GM12864 (cell line): Measurements from ENCODE around the gene LANCL2.

Experiments used
- DNase-seq: peaks from one replicate; pipeline ENCODE4 v3.0.0-alpha.2; 2011; ENCODE audit warnings: low read depth
- H3K4me3 ChIP-seq: 2 replicates; pipeline ENCODE4 v1.5.1; 2011; ENCODE audit warnings: mild to moderate bottlenecking, low read depth, low read length, control low read depth
- TF ChIP-seq, protein P1 (sequence below): IDR thresholded peaks from 2 replicates; pipeline ENCODE4 v1.5.1; 2011; ENCODE audit warnings: low read depth, mild to moderate bottlenecking, moderate library complexity, low read length, control low read depth, inconsistent platforms; ENCODE audit errors: missing control alignments

LANCL2 gene

DNA sequence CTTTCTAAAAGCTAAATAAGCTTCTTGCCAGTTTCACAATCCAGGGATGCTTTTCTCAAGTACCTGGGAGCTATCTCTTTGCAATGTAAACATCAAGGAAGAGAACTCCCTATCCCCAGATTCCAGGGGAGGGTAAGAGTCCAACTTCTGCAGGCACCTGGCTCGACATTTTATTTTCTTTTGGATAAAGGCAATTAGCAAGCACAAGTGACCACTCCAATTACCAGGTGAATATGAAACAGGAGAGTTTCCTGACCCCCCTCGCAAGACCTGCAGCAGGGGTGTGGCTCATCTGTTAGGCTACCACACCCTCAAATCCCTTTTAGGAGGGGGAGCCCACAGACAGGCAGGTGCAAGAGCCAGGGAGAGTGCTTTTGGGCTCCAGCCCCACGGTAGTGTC, 28.6 kb upstream of the LANCL2 start:
- TF ChIP-seq, protein P1, sequence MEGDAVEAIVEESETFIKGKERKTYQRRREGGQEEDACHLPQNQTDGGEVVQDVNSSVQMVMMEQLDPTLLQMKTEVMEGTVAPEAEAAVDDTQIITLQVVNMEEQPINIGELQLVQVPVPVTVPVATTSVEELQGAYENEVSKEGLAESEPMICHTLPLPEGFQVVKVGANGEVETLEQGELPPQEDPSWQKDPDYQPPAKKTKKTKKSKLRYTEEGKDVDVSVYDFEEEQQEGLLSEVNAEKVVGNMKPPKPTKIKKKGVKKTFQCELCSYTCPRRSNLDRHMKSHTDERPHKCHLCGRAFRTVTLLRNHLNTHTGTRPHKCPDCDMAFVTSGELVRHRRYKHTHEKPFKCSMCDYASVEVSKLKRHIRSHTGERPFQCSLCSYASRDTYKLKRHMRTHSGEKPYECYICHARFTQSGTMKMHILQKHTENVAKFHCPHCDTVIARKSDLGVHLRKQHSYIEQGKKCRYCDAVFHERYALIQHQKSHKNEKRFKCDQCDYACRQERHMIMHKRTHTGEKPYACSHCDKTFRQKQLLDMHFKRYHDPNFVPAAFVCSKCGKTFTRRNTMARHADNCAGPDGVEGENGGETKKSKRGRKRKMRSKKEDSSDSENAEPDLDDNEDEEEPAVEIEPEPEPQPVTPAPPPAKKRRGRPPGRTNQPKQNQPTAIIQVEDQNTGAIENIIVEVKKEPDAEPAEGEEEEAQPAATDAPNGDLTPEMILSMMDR, result no peak
- DNase-seq, result no peak
- no peak overlapping the region for H3K4me3 ChIP-seq

DNA sequence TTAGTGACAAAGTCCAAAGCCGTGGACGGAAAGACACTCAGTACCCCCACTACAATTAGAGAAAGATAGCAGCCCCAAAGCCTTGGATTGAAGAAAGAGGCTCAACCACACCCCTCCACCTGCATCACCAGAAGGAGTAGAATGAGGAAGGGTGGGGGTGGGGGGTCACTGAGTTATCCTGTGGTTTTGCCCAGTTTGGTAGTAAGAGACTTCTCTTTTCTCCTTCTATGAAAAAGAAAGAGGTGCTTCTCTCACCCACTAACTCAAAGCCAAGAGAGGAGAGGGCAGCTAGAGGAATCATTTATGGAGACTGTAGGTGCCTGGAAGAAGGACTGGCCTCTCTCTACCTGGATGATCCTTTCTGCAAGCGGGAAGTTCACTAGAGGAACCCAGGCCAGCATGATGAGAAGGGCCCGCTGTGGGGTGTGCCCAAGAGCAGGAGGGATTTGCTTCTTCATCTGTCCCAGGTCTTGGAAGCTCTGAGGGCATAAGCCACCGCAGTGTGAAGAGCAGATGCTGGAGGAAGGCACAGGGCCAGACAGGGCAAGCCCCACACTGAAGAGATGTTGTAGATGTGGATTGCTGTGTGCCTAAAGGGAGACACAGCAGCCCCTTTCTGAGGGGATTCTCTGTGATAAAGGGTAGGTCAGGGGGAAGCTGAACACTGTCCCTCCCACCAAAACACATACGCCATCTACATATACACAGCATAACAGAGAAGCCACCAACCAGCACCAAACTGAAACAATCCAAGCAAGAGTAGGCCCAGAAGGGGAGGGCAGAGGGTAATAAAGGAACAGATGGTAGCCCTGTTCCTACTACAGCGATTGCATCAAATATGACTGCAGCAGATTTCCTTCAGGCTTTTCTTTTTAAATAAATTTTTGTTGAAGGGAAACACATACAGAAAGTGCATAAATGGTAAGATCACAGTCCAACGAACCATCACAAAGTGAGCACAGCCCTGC, 25.8 kb upstream of the LANCL2 start:
- no peak overlapping the region for H3K4me3 ChIP-seq
- TF ChIP-seq, protein P1, result no peak
- no peak for DNase-seq

DNA sequence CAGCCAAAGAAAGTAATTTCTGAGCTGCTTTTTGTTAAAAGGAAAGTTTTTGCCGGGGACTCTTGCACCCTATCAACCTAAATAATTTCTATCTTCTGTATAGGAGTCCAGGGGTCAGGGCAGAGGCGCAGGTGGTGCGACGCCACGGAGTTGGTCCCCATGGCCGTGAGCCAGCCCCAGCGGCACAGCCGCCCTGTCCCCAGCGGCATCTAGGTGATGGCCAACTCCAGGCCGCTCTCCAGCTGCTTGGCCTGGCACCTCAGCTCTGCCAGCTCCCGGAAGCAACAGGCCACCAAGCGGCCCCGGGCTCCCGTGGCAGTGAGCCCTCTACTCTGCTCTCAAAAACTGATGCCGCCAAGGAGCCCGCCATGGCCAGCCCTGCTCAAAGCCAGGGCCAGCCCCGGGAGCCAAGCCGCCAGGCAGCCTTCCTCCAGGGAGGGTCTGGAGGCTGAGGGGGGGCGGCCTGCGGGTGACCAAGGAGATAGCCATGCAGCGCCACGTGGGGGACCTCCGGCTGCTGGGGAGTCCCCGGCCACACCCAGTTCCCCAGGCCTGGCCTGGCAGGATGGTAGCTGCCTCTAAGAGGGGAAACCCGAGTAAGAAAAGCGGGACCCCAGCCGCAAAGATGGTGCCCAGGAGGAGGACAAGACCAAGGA, 22.8 kb upstream of the LANCL2 start:
- TF ChIP-seq, protein P1, result no peak
- H3K4me3 ChIP-seq, result no peak overlapping the region
- no peak for DNase-seq

DNA sequence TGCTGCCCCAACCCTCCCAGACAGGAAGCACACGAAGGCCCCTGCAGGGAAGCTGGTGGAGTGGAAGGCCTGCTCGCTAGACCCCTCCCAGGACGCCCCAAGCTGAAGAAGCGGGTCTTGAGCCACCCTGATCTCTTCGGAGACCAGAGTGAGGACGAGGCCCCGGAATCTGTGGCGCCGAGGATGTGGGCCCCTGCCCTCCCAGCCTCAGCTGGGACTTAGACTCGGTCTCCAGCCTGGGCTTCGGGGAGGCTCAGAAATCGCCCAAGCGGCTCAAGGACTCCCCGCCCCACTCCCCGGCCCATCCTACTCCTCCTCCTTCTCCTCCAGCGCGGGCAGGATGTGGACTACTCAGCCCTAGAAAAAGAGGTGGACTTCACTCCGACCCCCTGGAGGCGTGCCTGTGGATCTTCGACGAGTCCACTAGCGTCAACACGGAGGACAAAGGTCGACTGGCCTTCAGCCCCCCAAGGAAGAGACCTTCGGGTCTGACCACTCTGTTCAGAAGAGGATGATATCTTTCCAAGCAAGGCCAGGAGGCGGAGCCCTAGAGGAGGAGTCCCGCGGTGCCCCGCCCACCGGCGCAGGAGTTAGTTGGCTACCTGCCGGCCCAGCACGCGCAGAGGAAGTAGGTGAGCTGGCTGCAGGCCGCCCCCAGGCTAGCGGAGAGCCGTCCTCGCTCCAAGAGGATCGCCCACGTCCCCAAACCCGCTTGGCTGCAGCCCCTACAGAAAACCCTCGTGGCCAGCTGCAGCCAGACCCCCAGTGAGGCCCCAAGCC, 21.9 kb upstream of the LANCL2 start:
- H3K4me3 ChIP-seq, result no peak overlapping the region
- DNase-seq, result no peak
- TF ChIP-seq, protein P1, result no peak

DNA sequence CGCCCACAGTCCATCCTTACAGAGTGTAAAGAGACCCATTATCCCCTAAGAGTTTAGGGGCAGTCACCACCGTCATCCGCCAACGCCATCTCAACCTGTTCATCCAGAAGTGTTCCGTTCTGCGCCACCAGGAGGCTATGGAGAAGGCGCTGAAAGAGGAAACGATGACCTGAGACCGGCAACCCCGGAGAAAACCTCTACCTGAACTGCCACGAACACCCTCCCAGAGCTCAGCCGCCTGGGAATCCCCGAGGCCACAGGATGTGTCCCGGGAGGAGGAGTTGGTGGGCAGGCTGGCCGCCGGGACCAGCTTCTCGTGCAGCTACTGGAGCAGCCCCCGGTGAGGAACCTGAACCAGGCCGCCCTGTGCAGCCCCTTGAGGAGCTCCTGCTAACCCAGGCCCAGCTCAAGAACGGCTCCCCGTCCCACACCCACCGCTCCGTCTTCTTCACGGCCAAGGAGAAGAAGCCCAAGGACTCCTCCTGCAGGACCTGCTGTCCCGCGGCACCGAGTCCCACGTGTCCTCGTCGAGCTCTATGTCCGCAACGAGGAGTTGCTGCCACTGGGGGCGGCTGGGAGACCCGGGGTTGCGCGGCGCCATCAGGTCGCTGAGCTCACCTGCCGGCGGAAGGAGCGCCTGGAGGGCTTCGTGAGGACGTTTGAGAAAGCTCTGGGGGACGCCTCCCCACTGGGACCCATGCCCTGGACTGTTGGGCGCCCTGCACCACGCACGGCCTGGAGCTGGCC, 21.1 kb upstream of the LANCL2 start:
- no peak for DNase-seq
- TF ChIP-seq, protein P1, result no peak
- H3K4me3 ChIP-seq, result no peak overlapping the region

DNA sequence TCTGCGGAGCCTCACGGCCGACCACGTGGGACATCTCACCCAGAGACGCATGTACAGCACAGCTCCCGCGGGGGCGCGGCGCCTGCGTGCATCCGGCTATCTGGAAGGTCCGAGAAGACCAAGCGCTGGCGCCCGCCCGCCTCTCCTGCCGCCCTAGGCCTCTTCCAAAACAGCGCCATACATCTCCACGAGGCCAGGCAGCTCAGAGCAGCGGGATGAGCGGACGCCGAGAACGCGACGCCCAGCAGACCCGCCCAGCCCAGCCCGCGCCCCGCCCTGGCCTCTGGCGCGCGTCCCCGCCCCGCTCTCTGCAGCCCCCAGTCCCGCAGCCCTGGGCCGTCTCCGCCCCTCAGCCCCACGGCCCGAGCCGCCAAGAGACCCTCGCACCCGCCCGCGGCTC, 20.3 kb upstream of the LANCL2 start:
- no peak for DNase-seq
- TF ChIP-seq, protein P1, result no peak
- H3K4me3 ChIP-seq, result no peak overlapping the region
